GM21529 (cell line): Measurements from ENCODE around the gene NUDT9.
A peak's percentile ranks its signal among the peaks of the same experiment; 100 is the strongest.
"Not testable (repeated sequence)": the region's sequence is repeated elsewhere in the genome, so short reads cannot be mapped to it uniquely, and the experiment has no call there.

ENCODE experiments used
- ATAC-seq: cut with Tn5 transposase; IDR thresholded peaks from one replicate; pipeline ENCODE4 v1.9.1; 2021; ENCODE audit not compliant: unreplicated experiment

NUDT9 gene

DNA sequence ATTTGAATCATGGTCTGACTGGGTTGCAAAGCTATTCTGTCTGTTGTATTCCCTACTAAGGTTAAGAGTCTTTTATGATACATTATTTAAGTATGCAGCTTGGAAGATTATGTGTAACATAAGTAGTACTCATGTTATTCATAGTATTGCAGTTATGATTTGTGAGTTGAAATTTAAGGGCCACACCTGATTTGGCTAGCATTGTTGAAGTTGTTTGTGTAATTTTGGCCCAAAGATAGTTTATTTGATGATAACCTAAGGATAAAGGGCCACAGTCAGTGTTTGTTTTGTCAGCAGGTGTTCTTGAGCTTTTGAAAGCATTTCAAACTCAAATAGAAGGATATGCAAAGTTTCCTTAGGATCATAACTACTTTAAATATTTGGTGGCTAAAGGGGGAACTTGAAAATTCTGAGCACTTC, 38.9 kb downstream of the NUDT9 start:
- ATAC-seq, result no peak

DNA sequence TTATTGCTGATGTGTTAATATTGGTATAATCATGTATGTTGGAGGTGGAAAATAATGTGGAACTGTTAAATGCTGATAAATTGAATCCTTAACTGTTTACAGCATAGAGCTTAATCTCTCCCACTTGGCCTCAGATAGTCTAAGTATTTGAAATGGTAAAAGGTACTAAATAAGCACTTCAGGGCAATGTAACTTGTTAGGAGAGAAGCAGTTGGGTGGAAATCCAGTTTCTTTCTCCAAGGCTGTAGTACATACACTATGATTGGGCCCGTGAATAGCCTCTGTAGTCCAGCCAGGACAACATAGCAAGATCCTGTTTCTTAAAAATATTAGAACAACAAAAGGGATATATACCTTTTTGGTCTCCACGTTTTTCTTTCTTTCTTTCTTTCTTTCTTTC, 39.7 kb downstream of the NUDT9 start:
- ATAC-seq, result no peak

DNA sequence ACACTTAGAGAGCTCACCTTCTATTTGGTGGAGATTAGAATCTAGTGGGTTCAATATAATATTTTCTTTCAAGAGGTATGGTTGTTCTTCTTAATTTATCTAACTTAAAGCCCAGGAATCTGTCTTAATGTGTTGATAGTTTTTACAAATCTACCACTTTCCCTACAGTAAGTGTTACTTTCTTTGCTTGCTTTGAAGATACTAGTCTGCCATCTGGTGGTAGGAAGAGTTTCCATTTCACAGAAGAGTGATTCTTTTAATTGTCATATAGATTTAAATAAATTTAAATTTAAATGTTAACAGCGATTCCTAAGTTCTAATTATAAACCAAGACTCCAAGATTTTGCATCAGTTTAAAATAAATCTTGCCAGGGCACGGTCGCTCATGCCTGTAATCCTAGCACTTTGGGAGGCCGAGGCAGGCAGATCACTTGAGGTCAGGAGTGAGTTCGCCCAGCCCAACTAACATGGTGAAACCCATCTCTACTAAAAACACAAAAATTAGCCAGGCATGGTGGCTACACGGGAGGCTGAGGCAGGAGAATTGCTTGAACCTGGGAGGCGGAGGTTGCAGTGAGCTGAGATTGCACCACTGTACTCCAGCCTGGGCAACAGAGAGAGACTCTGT, 43.5 kb downstream of the NUDT9 start:
- no peak for ATAC-seq

DNA sequence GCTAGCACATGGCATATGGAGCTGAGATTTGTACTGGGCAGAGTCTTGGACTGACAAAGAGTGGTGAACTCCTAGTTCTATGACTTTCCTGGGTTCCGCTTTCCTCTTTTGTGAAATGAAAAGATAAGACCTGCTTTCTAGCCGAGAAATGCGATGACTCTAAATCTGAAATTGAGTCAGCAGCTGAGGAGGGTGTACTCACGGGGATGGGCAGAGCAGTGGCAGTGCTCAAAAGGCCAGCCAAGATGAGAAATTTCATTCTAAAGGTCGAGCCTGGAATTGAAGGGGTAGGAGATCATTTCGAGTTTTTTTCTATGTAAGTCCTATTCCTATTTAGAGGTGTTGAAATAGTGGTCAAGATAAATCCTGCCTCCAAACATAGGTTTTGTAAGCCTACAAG, 47.0 kb downstream of the NUDT9 start:
- no peak for ATAC-seq

DNA sequence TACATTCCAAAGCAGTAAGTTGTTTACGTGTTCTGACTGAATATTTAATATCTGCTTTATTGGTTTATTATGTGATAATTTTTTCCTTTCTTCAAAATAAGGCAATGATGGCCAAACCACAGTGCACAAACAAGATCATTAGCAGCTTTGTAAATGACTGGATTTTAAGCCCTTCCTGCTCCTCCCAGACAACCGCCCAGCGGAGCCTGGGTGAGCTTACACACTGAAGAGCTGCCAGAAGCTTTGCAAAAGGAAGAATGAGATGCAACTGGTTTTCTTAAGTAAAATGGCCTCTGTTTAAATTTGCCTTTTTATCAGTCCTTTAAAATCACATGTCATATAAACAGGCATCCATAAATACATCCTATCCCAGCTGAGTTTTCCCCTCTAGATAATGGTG, 54.6 kb downstream of the NUDT9 start:
- no peak for ATAC-seq

DNA sequence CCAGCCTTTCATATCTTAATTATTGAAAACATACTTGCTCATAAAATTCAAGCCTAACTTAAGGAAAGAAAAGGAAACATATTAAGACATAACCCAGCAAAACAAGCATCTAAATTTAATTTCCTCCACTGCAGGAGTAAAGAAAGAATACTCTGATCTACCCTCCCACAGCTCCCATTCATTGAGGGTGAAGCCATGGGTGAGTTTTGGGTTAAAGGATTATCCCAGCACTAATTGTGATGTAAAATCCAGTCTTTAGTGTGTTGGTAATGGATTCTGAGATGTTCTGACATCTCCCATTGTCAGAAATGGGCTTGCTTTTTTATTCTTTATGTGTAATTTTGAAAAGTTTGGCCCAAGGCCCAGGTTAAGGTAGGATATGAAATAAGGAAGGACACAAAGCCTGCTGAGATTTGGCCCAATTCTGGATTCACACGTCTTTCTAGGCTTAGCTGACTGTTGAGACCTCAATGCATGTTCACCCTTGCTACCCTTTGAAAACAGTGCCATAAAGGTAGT, 56.4 kb downstream of the NUDT9 start:
- ATAC-seq, result no peak

DNA sequence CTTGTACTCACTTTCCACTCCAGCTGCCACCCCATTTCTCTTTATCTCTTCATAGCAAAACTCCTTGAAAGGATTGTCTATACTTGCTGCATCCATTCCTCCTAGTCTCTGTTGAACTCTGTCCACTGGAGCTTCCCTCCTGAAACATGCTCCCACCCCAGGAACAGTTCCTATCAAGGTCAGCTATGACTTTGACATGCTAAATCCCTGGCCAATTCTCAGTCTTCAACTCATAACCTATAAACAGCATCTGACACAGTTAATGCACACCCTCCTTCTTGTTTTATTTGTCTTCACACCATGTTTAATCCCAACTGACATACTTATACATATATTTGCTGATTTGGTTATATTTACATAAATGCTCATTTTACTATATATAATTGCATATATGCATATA, 59.0 kb downstream of the NUDT9 start:
- ATAC-seq, result no peak

DNA sequence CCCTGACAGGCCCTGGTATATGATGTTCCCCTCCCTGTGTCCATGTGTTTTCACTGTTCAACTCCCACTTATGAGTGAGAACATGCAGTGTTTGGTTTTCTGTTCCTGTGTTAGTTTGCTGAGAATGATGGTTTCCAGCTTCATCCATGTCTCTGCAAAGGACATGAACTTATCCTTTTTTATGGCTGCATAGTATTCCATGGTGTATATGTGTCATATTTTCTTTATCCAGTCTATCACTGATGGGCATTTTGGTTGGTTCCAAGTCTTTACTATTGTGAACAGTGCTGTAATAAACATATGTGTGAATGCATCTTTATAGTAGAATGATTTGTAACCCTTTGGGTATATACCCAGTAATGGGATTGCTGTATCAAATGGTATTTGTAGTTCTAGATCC, 60.9 kb downstream of the NUDT9 start:
- ATAC-seq, result not testable (repeated sequence)

DNA sequence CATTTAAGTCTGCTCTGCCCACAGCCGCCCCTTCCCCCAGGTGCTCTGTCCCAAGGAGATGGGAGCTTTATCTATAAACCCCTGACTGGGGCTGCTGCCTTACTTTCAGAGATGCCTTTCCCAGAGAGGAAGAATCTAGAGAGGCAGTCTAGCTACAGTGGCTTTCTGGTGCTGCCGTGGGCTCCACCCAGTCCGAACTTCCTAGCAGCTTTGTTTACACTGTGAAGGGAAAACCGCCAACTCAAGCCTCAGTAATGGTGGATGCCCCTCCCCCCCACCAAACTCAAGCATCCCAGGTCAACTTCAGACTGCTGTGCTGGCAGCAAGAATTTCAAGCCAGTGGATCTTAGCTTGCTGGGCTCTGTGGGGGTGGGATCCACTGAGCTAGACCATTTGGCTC, 66.3 kb downstream of the NUDT9 start:
- ATAC-seq, result not testable (repeated sequence)

DNA sequence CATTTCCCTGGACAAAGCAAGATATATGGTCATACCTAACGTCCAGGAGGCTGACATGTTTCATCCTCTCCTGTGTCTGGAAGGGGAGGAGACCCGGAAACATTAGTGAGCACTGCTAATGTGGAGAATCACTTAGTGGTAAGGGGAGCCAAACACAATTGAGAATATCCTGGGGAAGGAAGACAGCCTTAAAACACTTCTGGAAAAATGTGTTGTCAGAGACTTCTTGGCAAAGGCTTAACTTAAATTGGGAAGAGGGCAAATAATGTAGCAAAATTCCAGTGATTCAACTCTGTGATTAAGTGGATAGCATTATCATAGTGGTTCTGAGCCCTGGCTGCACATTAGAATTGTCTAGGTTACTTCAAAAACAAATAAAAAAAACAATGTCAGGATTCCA, 67.3 kb downstream of the NUDT9 start:
- ATAC-seq, result no peak

DNA sequence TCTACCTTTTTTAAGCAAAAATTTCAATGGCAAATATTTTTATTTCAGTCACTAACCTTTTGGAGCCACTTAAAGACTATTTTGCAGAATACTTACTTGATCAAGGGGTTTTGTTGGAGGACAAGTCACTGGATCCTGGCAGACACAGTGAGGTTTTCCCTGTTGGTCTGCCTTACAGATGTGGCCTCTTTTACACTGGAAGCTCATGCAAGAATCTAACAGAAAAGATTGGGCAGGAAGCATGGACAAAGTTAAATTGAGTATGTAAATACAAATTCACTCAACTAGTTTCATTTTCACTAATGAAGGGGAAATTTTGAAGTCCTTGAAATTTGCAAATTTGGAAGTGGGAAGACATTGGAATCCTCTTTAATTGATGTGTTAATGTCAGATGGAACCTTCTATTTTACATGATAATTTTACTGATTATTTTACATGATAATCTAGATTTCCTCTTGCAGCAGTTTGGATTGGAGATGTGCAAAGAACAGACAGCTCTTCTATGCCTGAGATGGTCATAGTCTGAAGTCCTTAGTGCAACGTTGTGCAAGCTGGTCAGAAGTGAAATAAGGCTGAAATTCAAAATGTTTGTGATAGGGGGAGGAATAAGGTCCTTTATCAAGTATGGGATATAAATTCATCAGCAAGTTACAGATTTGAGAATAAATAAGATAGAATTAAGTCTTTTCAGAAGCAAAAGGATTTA, 68.4 kb downstream of the NUDT9 start:
- ATAC-seq, result no peak

DNA sequence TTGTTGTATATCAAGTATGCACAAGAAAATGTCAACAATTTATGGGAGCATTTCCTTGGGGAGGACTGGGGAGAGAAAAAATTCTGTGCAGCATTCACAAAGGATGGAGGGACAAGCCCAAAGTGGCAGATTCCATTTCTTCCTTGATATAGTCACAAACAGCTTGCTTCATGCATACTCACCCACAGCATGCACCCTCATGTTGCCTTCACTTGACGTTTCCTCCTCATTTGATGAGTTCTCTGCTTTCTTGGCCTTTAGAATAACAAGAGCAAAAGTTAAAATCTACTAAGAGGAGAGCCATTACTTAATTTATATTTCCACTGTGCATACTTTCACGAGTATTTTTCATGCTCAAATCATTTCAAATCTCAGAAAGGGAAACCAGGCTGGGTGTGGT, 69.1 kb downstream of the NUDT9 start:
- no peak for ATAC-seq

DNA sequence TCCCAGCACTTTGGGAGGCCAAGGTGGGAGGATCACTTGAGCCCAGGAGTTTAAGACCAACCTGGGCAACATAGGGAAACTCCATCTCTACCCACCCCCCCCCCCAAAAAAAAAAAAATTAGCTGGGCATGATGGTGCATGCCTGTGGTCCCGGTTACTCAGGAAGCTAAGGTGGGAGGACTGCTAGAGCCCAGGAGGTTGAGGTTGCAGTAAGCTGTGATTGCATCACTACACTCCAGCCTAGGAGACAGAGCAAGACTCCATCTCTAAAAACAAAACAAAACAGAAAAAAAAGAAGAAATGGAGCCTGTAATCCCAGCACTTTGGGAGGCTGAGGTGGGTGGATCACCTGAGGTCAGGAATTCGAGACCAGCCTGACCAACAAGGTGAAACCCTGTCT, 69.5 kb downstream of the NUDT9 start:
- ATAC-seq, result not testable (repeated sequence)

DNA sequence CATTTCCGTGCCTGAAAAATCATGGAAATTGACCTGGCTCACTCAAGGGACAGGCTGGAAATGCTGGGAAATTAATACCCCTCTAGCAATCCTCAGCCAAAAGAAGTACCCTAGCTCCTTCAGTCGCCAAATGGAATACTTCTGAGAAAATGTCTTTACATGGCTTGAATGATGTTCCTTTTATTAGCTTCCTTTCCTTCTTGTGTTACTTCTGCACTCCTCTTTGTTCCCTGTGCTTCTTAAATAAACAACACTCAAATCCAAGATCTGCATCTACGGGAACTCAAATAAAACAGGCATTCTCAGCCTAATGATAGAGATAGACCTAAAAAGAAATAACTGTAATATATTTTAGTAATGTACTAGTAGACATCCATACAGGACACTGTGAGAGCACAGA, 70.7 kb downstream of the NUDT9 start:
- ATAC-seq, result no peak

DNA sequence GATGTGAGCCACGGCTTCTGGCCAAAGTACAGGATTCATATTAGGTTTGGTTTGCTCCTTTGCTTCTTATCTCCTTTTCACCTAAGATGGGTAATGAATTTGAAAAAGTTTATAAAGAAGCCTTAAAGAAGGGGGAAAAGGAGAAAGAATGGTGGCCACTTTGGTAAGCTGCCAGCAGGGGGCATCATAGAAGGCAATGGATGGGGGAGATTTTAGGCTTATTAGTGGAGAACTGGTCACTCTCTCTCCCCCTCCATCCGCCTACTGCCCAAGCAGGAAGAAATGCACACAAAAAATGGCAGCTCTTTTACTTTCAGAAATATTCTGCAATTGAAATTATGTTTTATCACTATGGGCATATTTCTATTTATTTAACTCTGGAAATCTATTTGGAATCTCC, 74.8 kb downstream of the NUDT9 start:
- ATAC-seq, result no peak

DNA sequence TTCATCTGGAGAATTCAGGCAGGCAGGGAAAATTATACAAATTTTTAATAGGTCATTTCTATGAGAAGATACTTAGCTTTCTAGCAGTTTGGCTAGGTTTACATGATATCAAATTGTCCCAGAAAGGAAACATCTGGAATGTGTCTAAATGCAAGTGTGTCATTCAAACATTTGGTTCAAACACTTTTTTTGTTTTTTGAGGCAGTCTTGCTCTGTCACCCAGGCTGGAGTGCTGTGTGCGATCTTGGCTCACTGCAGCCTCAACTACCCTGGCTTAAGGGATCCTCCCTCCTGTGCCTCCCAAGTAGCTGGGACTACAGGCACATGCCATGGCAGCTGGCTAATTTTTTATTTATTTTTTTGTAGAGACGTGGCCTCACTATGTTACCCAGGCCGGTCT, 75.2 kb downstream of the NUDT9 start:
- no peak for ATAC-seq

DNA sequence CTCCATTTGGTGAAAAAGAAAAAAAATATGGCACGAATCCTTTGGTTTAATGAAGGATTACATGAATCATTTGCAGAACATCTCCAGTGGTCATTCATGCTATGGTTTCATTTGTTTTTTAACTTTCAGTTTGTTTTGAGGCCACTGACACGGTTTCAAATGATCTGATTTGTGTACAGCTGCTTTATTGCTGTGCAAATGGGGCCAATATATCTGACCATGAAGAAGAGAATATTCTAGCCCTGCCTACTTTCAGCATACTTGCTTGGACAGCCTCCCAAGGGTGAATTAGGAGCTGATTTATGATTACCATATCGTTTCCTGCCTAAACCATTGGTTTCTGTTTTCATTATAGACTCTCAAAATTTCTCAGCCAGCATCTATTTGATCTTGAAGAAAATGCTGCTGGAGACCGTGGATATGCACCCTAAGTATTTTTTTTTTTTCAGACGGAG, 76.1 kb downstream of the NUDT9 start:
- ATAC-seq, result peak; percentile 54

DNA sequence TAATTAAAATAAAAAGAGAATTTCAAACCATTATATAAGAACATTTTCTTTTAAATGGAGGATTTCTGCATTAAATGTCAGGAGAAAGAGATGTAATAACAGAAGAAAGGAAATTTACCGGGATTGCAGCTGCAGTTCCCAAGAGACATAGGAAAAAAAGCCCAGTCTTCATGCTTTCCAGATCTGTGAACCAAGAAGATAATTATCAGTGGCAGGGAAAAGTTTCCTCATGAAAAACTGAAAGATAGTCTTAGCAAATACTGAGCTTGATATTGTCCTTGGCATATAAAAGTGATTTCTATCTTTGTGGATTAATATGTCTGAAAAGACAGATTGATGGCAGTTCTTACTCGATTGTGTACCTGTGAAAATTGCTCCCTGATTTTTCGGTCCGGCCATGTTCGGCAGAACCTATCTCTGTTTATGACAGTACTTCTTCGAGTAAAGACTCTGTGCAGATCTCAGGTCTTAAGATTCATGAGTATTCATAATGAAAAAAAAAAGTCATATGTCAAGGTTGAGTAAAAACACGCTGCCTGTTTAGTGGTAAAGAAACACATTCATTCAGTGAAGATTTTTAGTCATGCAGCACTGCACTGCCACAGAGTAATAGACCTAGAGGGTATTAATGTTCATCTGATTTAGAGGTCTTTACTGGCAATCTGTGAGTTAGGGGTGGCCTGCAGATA, 77.2 kb downstream of the NUDT9 start:
- peak; percentile 81 for ATAC-seq

DNA sequence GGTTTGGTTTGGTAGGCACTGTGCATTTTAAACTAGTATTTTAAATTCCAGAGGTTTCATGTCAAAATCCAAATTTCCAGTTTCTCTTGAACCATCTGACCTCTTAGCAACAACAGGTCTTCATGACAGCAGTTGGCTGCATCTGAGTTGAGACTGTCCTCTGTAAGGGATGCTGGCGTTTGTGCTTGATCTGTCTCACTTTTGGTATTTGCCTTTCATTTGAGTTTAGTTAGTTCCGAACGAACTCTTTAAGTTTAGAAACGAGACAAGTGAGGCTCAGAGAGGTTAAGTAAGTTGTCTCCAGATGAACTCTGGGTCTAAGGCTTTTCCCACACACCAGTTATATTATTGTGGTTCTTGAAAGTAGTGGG, 77.7 kb downstream of the NUDT9 start:
- ATAC-seq, result peak; percentile 52

DNA sequence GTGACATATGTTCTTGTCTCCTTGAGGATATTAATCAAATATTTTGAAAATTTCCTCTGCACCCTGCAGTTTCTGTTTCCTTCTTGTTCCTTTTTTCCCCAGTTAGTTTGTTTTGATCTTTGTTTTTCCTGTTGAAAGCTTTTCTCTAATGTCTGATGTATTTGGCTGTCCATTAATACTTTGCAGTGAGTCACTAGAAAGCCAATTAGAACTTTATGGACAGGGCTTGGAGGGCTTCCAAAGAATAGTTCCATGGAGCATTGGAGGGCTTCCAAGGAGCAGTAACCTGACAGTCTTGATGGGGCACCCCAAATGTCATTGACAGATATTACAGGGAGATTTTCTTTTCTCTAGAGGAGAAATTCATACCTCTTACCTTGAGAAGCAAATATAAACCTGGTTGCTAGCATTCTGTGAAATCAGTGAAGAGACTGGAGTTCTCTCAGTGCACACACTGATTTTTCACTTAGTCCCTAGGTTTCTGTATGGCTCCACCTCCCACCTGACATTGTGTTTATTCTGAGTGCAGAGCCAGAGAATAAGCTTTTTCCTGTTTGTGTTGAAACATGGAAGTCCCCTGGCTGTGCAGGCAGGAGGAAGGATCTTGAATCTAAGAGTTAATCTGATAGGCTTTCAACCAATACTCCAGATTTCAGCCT, 80.3 kb downstream of the NUDT9 start:
- ATAC-seq, result no peak

DNA sequence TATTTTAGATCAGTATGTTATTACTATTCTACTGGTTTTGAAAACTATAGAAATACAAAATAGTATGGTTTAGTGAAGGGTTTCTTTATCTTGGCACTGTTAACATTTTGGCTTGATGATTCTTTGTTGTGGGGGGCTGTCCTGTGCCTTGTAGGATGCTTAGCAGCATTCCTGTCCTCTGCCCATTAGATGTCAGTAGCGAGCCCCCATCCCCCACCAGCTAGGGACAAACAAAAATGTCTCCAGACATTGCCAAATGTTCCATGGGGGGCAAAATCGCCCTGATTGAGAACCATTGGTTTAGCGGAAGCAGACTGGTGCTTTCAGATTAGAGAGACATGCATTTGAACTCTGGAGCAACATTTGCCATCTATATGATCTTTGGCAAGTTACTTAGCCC, 83.5 kb downstream of the NUDT9 start:
- no peak for ATAC-seq
